Left ventricle myocardium superior (tissue), 1 donor: ENCODE data around the gene SHISA4. TPM values are rescaled to one million over a fixed set of nuclear protein-coding genes. Genes with fewer than 3 reads are reported as not detected.

Experiments used
- ATAC-seq: fragments of 200-7000 bp; cut with Tn5 transposase; one replicate; pipeline ENCODE4 v1.9.1; 2020; ENCODE audit warnings: mild to moderate bottlenecking, moderate library complexity
- DNase-seq: peaks from one replicate; pipeline ENCODE4 v3.0.0-alpha.2; 2020
- intact Hi-C: fragments of 100-400 bp; cut with micrococcal nuclease; formaldehyde crosslinking; loops from one replicate; pipeline ENCODE4 v1.11.0; 2022
- total RNA-seq: library from RNA; stranded (reverse); fragmentation: NEBNext Ultra II Directional; extraction: Animal tissue kit (Norgen Biotek cat#: 25700); gene quantifications from one replicate; pipeline ENCODE4 v1.2.1, GENCODE V29; 2021
- donor health status: DM: no; HTN: yes; CAD: no; lungs with severe emphysema.

Gene SHISA4
- total RNA-seq, 1 donor from 2014 or later = 129 TPM

DNA sequence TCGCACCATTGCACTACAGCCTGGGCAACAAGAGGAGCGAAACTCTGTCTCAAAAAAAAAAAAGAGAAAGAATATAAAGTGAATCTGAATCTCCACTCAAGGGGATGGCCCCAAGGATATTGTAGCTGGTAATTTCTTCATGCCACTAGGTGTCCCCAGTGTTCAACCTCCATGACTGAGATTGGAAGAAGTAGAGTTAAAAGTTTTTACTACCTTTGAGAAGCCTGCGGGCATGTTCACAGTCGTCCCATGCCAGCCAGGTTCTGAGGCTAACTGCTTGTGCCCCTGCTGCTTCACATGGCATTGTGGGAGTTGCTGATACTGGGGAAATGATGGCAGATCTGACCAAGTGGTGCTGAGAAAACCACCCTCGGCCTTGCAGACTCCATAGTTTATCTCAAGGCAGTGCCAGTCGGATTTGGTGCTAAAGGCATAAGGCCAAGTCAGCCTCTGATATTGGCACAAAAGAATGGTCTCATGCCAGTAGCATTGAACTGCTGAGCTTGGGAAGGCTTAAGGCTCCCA is 10.8 kb upstream of the SHISA4 start:
- DNase-seq = peak; percentile 48
- intact Hi-C loops = no loop called here

DNA sequence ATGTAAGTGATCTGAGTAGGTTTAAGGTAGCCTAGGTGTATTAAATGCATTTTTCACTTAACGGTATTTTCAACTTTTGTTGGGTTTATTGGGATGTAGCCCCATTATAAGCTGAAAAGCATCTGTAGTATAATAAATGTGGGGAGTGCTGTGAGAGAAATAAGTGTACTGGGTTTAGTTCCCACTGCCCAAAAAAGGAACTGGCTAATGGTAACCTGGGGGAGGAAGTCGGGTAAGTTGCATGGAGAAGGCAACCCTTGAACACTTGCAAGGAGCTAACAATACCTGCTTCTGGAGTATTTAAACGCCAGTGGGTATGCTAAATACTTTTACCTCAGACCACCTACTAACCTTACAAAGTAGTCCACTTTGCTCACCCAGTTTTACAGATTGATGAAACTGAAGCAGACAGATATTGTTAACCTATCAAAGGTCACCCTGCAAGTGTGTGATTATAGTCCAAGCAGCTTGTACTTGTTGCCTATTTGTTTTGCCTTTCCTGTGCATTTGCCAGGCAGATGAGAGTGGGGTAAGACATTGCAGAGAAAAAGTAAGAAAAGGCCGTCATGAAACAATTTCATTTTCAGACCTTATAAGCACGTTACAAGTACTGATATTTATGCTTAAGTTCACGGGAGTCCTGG is 7.6 kb upstream of the SHISA4 start:
- intact Hi-C loops = loop anchor here (5.0 kb wide), 1 partner anchor 91 kb away; no protein-coding TSS in a partner anchor
- ATAC-seq = no peak
- DNase-seq = no peak

More for the DNA sequence above, 10.8 kb upstream of the SHISA4 start:
- ATAC-seq = peak; percentile 70

DNA sequence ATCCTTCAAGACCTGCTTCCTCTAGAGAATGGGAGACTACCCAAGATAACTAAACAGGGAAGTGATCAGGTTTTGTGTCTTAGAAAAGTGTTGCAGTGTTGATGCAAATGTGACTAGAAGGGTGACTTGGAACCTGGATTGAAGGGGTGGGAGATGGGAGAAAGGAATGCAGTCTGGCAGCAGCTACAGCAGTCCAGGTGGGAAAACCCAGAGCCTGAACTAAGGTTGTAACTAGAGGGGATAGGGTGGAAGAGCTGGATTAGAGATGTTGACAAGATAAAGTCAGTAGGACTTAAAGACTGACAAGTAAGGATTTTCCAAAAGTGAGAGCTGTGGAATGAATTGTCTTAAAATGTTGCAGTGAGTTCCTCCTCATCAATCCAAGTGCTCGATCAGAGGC is 7.1 kb upstream of the SHISA4 start:
- ATAC-seq (no peak), DNase-seq (no peak)
- intact Hi-C loops = loop anchor here (5.0 kb wide), 1 partner anchor 91 kb away; no protein-coding TSS in a partner anchor

DNA sequence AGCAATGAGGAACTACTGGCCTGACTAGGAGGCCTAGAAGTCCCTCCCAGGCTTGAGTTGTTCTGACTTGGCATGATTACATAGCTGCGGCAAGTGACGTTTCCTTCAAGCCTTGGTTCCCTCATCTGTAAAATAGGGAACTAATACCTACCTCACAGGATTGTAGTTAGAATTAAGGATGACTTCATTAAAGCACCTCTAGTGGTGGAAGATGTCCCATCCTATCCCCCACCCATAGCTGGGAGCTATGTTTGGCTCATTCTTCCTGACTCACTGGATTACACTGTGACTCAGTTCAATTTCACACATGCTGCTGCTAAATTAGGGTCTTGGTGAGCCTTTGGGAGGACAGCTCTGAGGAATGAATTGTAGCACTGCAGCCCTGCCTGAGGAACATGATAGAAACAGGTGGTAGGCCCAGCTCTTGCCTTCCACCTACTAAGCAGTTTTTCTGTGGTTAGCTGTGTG is 6.0 kb upstream of the SHISA4 start:
- DNase-seq (no peak), ATAC-seq (peak; percentile 5)
- intact Hi-C loops = loop anchor here (5.0 kb wide), 1 partner anchor 90 kb away; no protein-coding TSS in a partner anchor

DNA sequence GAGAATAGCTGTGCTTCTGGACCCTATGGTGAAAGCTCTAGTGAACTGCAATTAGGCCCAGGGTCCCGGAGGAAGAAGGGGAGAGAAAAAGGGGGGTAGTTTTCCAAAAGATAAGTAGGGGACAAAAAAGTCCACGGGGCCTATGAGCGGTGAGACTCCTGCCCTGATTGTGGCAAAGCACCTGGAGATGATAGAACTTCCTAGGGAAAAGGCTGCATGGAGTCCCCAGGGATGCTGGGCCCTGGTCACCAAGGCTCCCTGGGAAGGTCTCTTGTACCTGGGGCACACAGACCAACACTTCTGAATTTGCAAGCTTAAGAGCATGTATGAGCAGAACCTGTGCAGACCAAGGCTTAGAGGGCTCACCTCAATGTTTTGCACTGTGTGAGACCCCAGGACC is 5.4 kb upstream of the SHISA4 start:
- no peak for ATAC-seq
- intact Hi-C loops = loop anchor here (5.0 kb wide), 1 partner anchor 89 kb away; no protein-coding TSS in a partner anchor

DNA sequence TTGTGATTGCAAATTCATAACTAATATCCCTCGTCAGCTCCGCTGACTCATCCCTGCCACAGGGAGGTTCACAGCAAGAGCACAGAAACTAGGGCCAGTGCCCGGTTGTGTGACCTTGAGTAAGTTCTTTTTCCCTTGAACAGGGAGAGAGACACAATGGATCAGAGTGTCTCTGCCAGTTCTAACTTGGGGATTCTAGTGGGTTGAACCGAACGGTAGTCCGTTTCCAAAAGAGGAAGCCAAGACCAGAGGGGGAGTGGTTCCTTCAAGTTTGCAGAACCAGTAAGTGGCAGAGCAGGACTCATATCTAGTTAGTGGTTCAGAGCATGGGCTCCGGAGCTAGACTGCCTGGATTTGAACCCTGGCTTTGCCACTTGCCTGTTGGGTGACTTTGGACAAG is 4.9 kb upstream of the SHISA4 start:
- DNase-seq = peak; percentile 62
- ATAC-seq = peak; percentile 63
- intact Hi-C loops = loop anchor here (5.0 kb wide), 1 partner anchor 89 kb away; no protein-coding TSS in a partner anchor

More for the DNA sequence above, 5.4 kb upstream of the SHISA4 start:
- no peak for DNase-seq

DNA sequence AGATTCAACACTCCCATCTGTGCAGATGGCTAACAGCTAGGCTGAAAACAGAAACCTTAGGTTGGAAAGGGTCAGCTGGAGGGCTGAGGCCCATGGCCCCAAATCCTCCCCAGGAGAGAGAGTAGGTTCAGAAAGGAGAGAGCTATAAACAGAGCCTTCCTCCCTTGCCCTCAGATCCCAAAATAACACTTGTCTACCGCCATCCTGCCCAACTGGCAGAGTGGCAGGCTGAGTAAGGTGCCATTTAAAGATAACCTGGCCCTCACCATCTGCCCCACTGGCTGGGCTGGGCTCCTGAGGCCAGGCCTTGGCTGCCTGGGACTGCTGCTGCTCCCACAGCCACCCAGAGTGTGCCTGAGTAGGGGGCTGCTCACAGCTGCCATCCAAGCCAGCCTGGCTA is 4.3 kb upstream of the SHISA4 start:
- DNase-seq (peak; percentile 73), ATAC-seq (peak; percentile 67)
- intact Hi-C loops = loop anchor here (5.0 kb wide), 1 partner anchor 88 kb away; no protein-coding TSS in a partner anchor

DNA sequence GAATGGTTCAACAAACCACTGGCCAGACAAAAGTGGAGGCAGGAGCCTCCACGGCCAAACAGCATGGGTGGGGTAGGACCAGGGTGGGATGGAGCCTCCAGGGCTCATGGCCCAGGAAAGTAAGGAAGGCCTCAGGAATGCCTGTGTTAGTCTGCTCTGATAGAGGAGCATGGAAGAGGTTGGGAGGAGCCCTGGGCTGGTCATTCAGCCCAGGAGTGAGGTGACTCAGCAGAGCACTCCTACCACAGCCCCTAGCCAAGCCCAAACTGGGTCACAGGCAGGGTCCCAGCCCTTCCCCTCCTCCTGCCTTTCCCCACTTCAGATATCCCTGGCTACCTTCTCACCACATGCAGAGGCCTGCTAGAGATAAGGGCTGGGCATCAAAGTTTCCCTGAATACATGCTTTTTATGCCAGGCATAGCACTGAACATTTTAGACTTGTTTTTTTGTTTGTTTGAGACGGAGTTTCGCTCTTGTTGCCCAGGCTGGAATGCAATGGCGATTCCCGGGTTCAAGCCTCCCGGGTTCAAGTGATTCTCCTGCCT is 3.1 kb upstream of the SHISA4 start:
- intact Hi-C loops = no loop called here
- peak; percentile 4 for ATAC-seq
- DNase-seq = no peak

DNA sequence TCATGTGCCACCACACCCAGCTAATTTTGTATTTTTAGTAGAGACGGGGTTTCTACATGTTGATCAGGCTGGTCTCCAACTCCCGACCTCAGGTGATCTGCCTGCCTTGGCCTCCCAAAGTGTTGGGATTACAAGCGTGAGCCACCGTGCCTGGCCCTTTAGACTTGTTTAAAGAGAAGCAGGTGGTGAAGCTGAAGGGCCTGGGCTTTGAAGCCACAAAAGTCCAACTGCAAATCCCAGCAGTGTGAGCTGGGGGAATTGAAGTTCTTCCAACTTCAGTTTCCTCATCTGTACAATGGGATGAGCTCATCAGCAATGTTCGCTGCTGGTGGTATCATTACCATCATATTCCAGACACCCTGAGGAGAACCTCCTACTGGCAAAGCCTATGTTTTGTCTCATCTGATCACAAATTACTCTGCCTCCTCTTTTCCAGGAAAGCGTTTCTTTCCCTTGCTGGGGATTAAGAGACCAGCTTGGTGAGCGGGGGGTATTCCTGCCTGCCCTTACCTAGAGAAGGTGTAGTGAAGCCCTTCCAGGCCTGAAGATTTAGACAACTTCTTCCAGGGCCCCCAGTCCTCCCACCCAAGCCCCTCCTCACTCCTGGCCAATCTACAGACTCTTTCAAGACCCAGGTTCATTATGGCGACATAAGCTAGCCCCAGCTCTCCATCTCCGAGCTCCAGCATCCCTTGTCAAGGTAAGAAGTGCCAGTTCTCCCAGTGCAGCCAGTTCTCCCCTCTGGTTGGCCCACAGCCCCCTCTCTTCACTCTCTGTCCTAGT is 2.4 kb upstream of the SHISA4 start:
- intact Hi-C loops = no loop called here
- DNase-seq (no peak), ATAC-seq (no peak)

DNA sequence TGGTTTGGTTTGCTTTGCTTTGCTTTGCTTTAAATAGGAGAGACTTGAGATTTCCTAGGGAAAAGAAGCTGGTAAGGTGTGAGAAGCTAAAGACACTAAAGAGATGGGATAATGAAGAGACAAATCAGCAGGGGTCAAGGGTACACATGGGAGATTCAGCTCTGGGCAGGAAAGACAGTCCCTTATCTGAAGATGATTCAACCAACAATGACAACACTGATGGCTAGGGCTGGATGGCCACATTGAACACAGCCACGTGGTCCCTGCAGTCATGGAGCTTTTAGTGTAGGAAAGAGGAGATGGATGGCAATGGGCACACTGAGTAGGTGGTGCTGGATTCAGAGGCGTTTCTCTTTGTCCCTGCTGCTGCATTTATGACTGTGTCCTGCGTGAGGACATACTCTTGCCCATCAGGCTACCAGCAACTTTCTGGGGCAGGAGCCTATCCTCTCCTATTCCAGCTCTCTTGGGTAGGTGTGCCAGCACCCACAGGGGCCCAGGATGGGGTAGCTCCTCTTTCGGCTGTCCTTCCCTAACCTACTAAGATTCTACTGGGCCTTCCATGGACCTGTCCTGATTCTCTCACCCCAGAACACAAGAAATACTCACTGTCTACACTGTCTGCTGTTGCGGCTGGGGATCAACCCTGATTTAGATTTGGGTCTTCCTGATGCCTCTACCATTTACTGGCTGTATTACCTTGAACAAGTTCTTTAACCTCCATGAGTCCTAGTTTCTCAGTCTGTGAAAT is 1.4 kb upstream of the SHISA4 start:
- DNase-seq = no peak
- no peak for ATAC-seq
- intact Hi-C loops = no loop called here

DNA sequence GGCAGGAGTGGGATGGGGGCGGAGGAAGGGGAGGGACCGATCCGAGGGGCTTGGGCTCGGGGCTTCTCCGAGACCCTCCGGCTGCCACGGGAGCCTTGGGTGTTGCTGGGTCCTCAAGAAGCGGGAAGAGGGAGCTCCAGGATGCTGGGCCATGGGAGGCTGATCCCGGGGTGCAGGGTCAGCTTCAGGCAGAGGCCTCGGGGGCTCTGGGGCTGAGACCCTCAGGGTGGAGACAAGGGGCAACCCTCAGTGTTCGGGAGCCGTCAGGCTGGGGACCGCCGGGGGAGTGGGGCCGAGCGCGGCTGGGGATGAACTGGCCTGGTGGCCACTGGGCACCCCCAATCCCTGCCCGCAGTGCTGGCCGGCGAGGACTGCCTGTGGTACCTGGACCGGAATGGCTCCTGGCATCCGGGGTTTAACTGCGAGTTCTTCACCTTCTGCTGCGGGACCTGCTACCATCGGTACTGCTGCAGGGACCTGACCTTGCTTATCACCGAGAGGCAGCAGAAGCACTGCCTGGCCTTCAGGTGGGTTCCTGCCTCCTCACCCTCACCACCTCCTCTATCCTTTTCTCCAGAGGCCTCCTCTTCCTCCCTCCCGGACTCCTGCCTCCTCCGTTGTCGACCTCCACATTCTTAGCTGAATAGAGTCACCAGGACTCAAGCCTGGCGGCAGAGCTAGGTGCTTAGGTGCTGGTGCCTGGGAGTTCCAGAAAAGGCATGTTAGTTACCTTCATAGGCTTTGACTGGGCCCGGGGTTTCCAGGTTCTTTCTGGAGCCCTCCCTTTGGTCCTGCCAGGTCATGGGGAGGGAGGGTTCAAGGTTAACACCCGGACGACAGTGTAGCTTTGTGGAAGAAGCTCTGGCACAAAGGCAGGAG is 631 bp downstream of the SHISA4 start:
- DNase-seq (no peak), ATAC-seq (no peak)
- intact Hi-C loops = no loop called here

DNA sequence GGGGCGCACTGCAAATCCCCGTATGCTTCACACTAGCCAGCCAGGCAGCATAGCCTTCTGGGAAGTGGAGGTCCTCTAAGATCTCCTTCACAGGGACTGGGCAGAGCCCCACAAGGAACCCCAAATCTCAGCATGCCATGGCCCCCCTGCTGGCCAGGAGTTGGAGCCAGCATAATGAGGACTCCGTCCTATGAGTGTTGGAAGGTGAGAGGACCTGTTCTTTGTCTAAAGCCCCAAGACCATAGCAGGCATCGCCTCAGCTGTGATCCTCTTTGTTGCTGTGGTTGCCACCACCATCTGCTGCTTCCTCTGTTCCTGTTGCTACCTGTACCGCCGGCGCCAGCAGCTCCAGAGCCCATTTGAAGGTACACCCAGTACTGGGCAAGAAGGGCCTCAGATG is 1.5 kb downstream of the SHISA4 start:
- DNase-seq (no peak), ATAC-seq (no peak)
- intact Hi-C loops = no loop called here

DNA sequence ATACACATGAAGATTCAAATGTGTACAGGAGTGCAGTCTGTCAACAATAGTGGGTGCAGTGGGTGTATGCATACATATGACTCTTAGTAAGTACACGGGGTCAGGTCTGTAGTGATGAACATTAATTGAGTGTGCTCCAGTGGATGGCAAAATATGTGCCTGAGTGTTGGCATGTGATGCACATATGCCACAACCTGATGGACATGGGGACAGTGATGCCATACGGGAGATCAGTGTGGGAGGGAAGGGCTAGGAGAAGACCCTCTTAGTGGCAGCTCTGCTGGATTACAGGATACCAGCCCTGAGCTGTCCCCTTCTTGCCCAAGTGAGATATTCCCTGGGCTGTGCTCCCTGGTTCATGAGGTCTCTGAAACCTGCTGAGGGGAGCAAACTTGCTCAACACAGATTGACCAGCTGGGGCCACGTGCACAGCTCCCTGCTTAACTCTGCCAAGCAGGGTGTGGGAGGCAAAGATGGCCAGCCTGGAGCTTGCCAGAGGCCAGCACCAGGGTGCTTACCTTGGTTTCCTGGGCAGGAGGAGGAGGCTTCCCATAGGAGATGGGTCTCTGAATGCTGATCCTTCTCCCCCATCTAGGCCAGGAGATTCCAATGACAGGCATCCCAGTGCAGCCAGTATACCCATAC is 2.2 kb downstream of the SHISA4 start:
- ATAC-seq (no peak), DNase-seq (no peak)
- intact Hi-C loops = no loop called here

DNA sequence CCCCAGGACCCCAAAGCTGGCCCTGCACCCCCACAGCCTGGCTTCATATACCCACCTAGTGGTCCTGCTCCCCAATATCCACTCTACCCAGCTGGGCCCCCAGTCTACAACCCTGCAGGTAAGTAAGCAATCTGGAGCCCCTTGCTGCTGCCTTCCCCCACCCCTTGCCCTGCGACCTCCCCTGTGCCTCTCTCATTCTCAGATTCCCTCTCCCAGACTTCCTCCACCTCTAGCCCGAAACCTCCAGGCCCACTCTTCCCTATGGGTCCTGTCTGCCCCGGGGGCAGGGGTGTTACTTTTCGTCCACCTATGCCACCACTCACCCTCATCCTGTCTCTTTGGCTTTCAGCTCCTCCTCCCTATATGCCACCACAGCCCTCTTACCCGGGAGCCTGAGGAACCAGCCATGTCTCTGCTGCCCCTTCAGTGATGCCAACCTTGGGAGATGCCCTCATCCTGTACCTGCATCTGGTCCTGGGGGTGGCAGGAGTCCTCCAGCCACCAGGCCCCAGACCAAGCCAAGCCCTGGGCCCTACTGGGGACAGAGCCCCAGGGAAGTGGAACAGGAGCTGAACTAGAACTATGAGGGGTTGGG is 2.9 kb downstream of the SHISA4 start:
- intact Hi-C loops = no loop called here

DNA sequence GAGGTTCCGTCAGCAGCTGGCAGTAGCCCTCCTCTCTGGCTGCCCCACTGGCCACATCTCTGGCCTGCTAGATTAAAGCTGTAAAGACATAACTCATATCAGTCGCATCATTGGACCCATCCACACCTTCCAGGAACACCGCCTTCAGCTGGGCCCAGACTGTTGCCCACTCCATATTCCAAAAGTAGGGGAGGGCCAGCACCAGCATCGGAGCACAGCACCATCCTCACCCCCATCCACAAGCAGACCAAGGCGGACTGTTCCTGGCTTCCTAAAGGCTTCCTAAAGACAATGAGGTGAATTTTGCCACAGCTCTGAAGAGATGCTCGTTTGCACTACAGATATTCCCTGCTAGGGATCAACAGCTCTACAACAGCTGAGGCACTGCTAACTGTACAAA is 3.5 kb downstream of the SHISA4 start:
- no peak for DNase-seq
- no peak for ATAC-seq
- intact Hi-C loops = no loop called here

More for the DNA sequence above, 2.9 kb downstream of the SHISA4 start:
- DNase-seq (no peak), ATAC-seq (no peak)

DNA sequence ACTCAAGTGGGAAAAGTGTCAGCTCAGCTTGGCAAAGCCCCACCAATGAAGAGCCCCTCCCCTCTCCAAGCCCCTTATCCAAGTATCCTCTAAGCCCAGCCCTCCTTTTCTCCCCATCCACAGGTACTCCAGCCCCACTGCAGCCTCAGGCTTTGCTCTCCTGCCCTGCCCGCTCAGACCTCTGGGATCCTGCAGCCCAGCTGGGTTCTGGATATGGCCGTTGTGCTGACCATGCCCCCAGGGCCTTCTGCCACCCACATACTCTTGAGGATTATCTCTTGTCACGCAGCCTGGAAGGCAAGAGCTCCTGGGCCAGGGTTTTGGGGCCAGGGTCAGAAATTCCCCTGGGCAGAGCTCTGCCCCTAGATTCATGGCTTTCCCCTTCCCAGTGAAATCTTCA is 4.7 kb downstream of the SHISA4 start:
- DNase-seq = no peak
- intact Hi-C loops = no loop called here
- ATAC-seq = no peak
